ENCODE measurements around the gene HK2. TPM values are rescaled to one million over a fixed set of nuclear protein-coding genes. Genes with fewer than 3 reads are reported as not detected.
A peak's percentile ranks its signal among the peaks of the same experiment; 100 is the strongest.
"Not testable (repeated sequence)": the region's sequence is repeated elsewhere in the genome, so short reads cannot be mapped to it uniquely, and the experiment has no call there.

HK2 gene
- total and polyA plus RNA-seq, 5 donors from 2014 or later, result 2.7 to 11.4 (median 4.9) TPM

- DNase-seq (no peak), ATAC-seq (ENCODE audit: low read depth in 2 of 2) (no peak)
- Mint-ChIP-seq H3K27ac (no peak overlapping the region), H3K27me3 (peaks cover 17% of the 10 kb centered on the region), H3K4me3 (no peak overlapping the region), H3K4me1 (no peaks in the 10 kb centered on the region), H3K36me3 (no peaks in the 10 kb centered on the region), H3K9me3 (no peaks in the 10 kb centered on the region)
- Histone ChIP-seq H3K27me3 (ENCODE audit: control insufficient read depth, insufficient read depth, low read length) (peaks cover 3% of the 10 kb centered on the region), H3K36me3 (ENCODE audit: control insufficient read depth, insufficient read depth, low read length) (no peaks in the 10 kb centered on the region), H3K4me1 (ENCODE audit: control insufficient read depth, insufficient read depth, low read length, poor library complexity, severe bottlenecking) (no peaks in the 10 kb centered on the region), H3K9me3 (ENCODE audit: control insufficient read depth in 2 of 2, low read length in 2 of 2) (no peaks in the 10 kb centered on the region), H3K27ac (ENCODE audit: insufficient read depth, low read length, poor library complexity, severe bottlenecking) (no peak overlapping the region), H3K4me3 (ENCODE audit: low read depth, low read length) (no peak overlapping the region)
Measured at GRCh38 chr2:74824679-74825078, 9.2 kb upstream of the HK2 start.

GRCh38 chr2:74828543-74828942 is 5.4 kb upstream of the HK2 start:
- H3K4me3 ChIP-seq (ENCODE audit: low read depth, low read length), result no peak overlapping the region
- H3K36me3 ChIP-seq (ENCODE audit: control insufficient read depth, insufficient read depth, low read length), result no peaks in the 10 kb centered on the region
- no peaks in the 10 kb centered on the region for H3K9me3 ChIP-seq (ENCODE audit: control insufficient read depth in 2 of 2, low read length in 2 of 2)
- Mint-ChIP-seq H3K9me3 (no peaks in the 10 kb centered on the region), H3K36me3 (no peaks in the 10 kb centered on the region), H3K27ac (no peak overlapping the region), H3K4me3 (no peak overlapping the region), H3K27me3 (peaks cover 22% of the 10 kb centered on the region), H3K4me1 (peaks cover 0 to 6% (median 1%) of the 10 kb centered on the region in 4 donors)
- H3K27me3 ChIP-seq (ENCODE audit: control insufficient read depth, insufficient read depth, low read length), result no peaks in the 10 kb centered on the region
- no peak for DNase-seq
- H3K27ac ChIP-seq (ENCODE audit: insufficient read depth, low read length, poor library complexity, severe bottlenecking), result no peak overlapping the region
- H3K4me1 ChIP-seq (ENCODE audit: control insufficient read depth, insufficient read depth, low read length, poor library complexity, severe bottlenecking), result peaks cover 2% of the 10 kb centered on the region
- no peak for ATAC-seq (ENCODE audit: low read depth in 2 of 2)

DNA sequence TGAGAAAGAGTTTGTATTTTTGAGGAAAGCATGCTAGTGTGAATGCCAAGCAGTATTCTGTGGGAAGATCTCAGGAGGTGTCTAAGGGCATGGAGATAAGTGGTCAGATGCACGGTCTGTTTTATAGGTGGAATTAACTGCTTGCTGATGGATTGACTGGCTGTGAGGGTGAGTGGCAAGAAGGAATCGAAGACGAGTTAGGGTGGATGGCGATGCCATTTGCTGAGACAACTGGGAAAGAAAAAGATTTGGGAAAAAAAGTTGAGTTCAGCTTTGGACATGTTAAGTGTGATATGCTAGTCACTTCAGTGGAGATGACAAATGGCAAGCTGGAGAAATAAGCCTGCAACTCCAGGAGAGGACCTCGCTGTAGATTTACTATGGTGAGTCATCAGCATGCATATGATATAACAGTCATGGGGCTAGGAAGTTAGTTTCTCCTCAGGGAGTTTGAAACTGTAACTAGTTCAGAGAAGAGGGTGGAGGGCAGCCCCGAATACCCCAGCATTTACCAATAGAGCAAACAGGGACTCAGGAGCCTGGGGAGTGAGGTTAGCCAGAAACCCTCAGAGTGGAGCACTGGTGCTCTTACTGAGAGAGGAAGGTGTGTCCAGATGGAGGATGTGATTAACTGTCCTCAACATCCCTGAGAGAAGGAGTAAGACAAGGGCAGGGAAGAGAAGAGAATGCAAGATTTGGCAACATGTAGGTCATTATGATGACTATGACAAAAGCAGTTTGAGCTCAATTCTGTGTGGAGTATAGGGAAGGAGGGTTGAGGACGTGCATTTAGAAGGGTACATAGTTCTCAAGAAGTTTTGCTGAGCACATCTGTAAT is 2.0 kb upstream of the HK2 start:
- no peak overlapping the region for H3K4me3 ChIP-seq (ENCODE audit: low read depth, low read length)
- H3K36me3 Mint-ChIP-seq, result no peaks in the 10 kb centered on the region
- H3K27ac ChIP-seq (ENCODE audit: insufficient read depth, low read length, poor library complexity, severe bottlenecking), result no peak overlapping the region
- peaks cover 16% of the 10 kb centered on the region for H3K27me3 Mint-ChIP-seq
- peak overlapping the region in 1 of 3 donors; percentile 53 for H3K27ac Mint-ChIP-seq
- H3K4me3 Mint-ChIP-seq, result peak overlapping the region in 3 of 4 donors; percentile 11 to 80 (median 71)
- peaks cover 8 to 20% (median 15%) of the 10 kb centered on the region in 4 donors for H3K4me1 Mint-ChIP-seq
- no peaks in the 10 kb centered on the region for H3K27me3 ChIP-seq (ENCODE audit: control insufficient read depth, insufficient read depth, low read length)
- H3K36me3 ChIP-seq (ENCODE audit: control insufficient read depth, insufficient read depth, low read length), result no peaks in the 10 kb centered on the region
- ATAC-seq (ENCODE audit: low read depth in 2 of 2) (no peak), DNase-seq (no peak)
- no peaks in the 10 kb centered on the region for H3K9me3 ChIP-seq (ENCODE audit: control insufficient read depth in 2 of 2, low read length in 2 of 2)
- no peaks in the 10 kb centered on the region for H3K9me3 Mint-ChIP-seq
- H3K4me1 ChIP-seq (ENCODE audit: control insufficient read depth, insufficient read depth, low read length, poor library complexity, severe bottlenecking), result peaks cover 26% of the 10 kb centered on the region

DNA sequence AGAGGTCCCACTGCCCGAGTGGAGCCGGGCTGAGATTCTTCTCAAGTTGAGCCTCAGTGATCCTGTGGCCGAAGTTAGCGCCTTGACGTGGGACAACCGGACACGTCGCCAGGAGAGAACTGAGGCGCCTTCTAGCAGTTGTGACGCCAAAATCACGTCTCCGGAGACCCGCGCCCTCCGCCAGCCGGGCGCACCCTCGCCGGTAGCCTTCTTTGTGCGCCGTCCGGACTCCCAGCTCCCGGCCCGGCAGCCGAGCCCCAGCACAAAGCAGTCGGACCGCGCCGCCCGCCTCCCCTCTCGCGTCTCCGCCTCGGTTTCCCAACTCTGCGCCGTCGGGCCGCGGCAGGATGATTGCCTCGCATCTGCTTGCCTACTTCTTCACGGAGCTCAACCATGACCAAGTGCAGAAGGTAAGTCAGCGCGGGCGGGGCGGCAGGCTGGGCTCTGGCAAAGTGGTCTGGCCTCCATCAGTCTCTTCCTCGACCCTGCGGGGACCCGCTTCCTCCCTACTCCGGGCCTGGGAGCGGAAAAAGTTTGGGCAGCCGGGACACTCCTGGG is 386 bp downstream of the HK2 start:
- Histone ChIP-seq H3K4me3 (ENCODE audit: low read depth, low read length) (peak overlapping the region; percentile 32), H3K4me1 (ENCODE audit: control insufficient read depth, insufficient read depth, low read length, poor library complexity, severe bottlenecking) (peaks cover 32% of the 10 kb centered on the region), H3K27ac (ENCODE audit: insufficient read depth, low read length, poor library complexity, severe bottlenecking) (peak overlapping the region; percentile 55)
- Mint-ChIP-seq H3K4me3 (peak overlapping the region; percentile 92 to 97 (median 94)), H3K4me1 (peaks cover 8 to 42% (median 35%) of the 10 kb centered on the region in 4 donors), H3K27ac (peak overlapping the region; percentile 16 to 87 (median 37))
- H3K9me3 ChIP-seq (ENCODE audit: control insufficient read depth in 2 of 2, low read length in 2 of 2); H3K27me3 Mint-ChIP-seq; H3K36me3 Mint-ChIP-seq; H3K27me3 ChIP-seq (ENCODE audit: control insufficient read depth, insufficient read depth, low read length); H3K36me3 ChIP-seq (ENCODE audit: control insufficient read depth, insufficient read depth, low read length); H3K9me3 Mint-ChIP-seq: not testable (repeated sequence)
- peak; percentile 7 to 55 (median 52) for DNase-seq
- ATAC-seq (ENCODE audit: low read depth in 2 of 2), result peak; percentile 14 to 20

GRCh38 chr2:74834792-74835755 is 1.1 kb downstream of the HK2 start:
- DNase-seq (peak; percentile 52 to 83 (median 61)), ATAC-seq (ENCODE audit: low read depth in 2 of 2) (peak; percentile 23 to 43)
- Histone ChIP-seq H3K4me3 (ENCODE audit: low read depth, low read length) (peak overlapping the region; percentile 79), H3K9me3 (ENCODE audit: control insufficient read depth in 2 of 2, low read length in 2 of 2) (no peaks in the 10 kb centered on the region), H3K27ac (ENCODE audit: insufficient read depth, low read length, poor library complexity, severe bottlenecking) (peak overlapping the region; percentile 55), H3K36me3 (ENCODE audit: control insufficient read depth, insufficient read depth, low read length) (no peaks in the 10 kb centered on the region), H3K27me3 (ENCODE audit: control insufficient read depth, insufficient read depth, low read length) (no peaks in the 10 kb centered on the region), H3K4me1 (ENCODE audit: control insufficient read depth, insufficient read depth, low read length, poor library complexity, severe bottlenecking) (peaks cover 35% of the 10 kb centered on the region)
- Mint-ChIP-seq H3K4me1 (peaks cover 9 to 46% (median 38%) of the 10 kb centered on the region in 4 donors), H3K27ac (peak overlapping the region; percentile 71 to 90 (median 88)), H3K9me3 (peaks cover 0 to 1% (median 0%) of the 10 kb centered on the region in 7 donors), H3K27me3 (peaks cover 5% of the 10 kb centered on the region), H3K36me3 (no peaks in the 10 kb centered on the region), H3K4me3 (peak overlapping the region; percentile 86 to 95 (median 92))

DNA sequence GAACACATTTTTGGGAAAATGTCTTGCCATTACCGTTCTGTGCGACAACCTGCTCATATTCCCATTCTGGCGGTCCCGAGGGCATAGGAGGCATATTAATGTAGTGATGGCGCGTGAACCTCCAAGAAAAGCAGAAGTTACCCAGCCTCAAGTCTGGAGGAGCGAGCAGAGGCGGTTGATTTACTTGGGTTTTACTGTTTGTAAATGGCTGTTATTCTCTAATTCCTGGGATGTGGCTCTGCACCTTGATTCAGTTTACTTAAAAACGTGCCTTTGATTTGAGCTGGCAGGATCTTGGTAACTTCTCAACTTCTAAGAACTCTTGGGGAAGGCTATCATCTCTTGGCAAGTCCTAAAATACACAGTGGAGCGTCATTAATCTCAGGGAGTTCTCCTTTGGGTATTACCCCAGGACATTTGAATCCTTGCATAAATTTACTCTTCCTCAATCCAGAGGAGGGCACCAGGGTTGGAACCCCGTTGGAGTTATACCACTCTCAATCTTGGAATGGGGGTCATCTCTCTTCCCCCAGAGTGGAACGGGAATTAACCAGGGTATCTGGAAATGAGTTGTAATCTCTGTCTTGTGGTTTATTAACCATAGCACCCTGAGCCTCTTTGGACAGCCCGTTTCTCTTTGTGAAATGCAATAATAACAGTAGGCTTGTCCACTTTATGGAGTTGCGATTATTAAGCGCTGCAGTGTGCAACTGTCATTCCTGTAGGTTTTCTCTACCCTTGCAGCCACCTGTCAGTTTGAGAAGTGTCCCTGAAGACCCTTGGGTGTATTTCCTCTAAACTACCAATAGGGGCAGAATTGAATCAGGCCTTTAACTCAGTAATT is 2.1 kb downstream of the HK2 start:
- H3K27ac Mint-ChIP-seq, result peak overlapping the region; percentile 33 to 90 (median 71)
- H3K4me3 ChIP-seq (ENCODE audit: low read depth, low read length), result peak overlapping the region; percentile 79
- H3K27ac ChIP-seq (ENCODE audit: insufficient read depth, low read length, poor library complexity, severe bottlenecking), result no peak overlapping the region
- peaks cover 43% of the 10 kb centered on the region for H3K4me1 ChIP-seq (ENCODE audit: control insufficient read depth, insufficient read depth, low read length, poor library complexity, severe bottlenecking)
- H3K27me3 ChIP-seq (ENCODE audit: control insufficient read depth, insufficient read depth, low read length), result no peaks in the 10 kb centered on the region
- peaks cover 12 to 55% (median 45%) of the 10 kb centered on the region in 4 donors for H3K4me1 Mint-ChIP-seq
- no peaks in the 10 kb centered on the region for H3K9me3 ChIP-seq (ENCODE audit: control insufficient read depth in 2 of 2, low read length in 2 of 2)
- H3K4me3 Mint-ChIP-seq, result peak overlapping the region; percentile 86 to 92 (median 91)
- peaks cover 0 to 1% (median 0%) of the 10 kb centered on the region in 7 donors for H3K9me3 Mint-ChIP-seq
- ATAC-seq (ENCODE audit: low read depth in 2 of 2), result no peak
- DNase-seq, result peak in 2 of 3 donors; percentile 51 to 70
- H3K27me3 Mint-ChIP-seq, result peaks cover 5% of the 10 kb centered on the region
- H3K36me3 ChIP-seq (ENCODE audit: control insufficient read depth, insufficient read depth, low read length), result no peaks in the 10 kb centered on the region
- no peaks in the 10 kb centered on the region for H3K36me3 Mint-ChIP-seq

All from CD4-positive, CD25-positive, alpha-beta regulatory T cell (primary cell).